PC-9 (cell line): Measurements from ENCODE around the gene NLN. TPM values are rescaled to one million over a fixed set of nuclear protein-coding genes. Genes with fewer than 3 reads are reported as not detected.

ENCODE experiments used
- BruUV-seq: library from RNA; stranded (reverse); fragments of 400-500 nt; replicated peaks from 2 replicates; lab custom pipeline; 2021; lab: Mats Ljungman, UMichigan
- CTCF ChIA-PET: fragments of 300-600 bp; sonication (Branson Sonifier 250); formaldehyde crosslinking; loops from one replicate; lab custom pipeline; 2022; ENCODE audit warnings: antibody characterized with exemption; lab: Charles Lee
- POLR2A ChIA-PET: fragments of 300-600 bp; sonication (Branson Sonifier 250); formaldehyde crosslinking; loops from one replicate; lab custom pipeline; 2022; ENCODE audit warnings: antibody characterized with exemption; ENCODE audit not compliant: unreplicated experiment; lab: Charles Lee
- DNase-seq, 2 experiments: peaks; one replicate each; pipeline versions ENCODE4 v3.0.0 to v3.0.0-alpha.2; 2015 to 2022; ENCODE audit warnings: mixed read lengths in 1 of 2
- H2AFZ ChIP-seq: fragments of 200-600 bp; sonication (generic); 2 replicates; pipeline ENCODE4 v1.8.1; 2017; ENCODE audit warnings: antibody characterized with exemption
- H3F3A ChIP-seq: fragments of 200-600 bp; sonication (generic); 2 replicates; pipeline ENCODE4 v1.8.1; 2017; ENCODE audit warnings: antibody characterized with exemption, mild to moderate bottlenecking, low read depth; ENCODE audit not compliant: insufficient read depth
- H3K27ac ChIP-seq: fragments of 200-600 bp; sonication (generic); 2 replicates; pipeline ENCODE4 v1.6.1; 2016; ENCODE audit warnings: mixed run types
- H3K27me3 ChIP-seq: fragments of 200-600 bp; sonication (generic); 2 replicates; pipeline ENCODE4 v1.6.1; 2016; ENCODE audit warnings: low read depth, mixed run types; ENCODE audit not compliant: insufficient read depth
- H3K36me3 ChIP-seq: fragments of 200-600 bp; sonication (generic); 2 replicates; pipeline ENCODE4 v1.6.1; 2016; ENCODE audit warnings: low read depth, mixed run types
- H3K4me1 ChIP-seq: fragments of 200-600 bp; sonication (generic); replicated peaks from 2 replicates; pipeline ENCODE4 v1.6.1; 2016; ENCODE audit warnings: mixed run types; ENCODE audit not compliant: insufficient read depth
- H3K4me2 ChIP-seq: fragments of 200-600 bp; sonication (generic); 2 replicates; pipeline ENCODE4 v1.6.1; 2017; ENCODE audit warnings: mixed run types
- H3K4me3 ChIP-seq: fragments of 200-600 bp; sonication (generic); 2 replicates; pipeline ENCODE4 v1.6.1; 2016; ENCODE audit warnings: mixed run types
- H3K79me2 ChIP-seq: fragments of 200-600 bp; sonication (generic); 2 replicates; pipeline ENCODE4 v1.6.1; 2017; ENCODE audit warnings: low read depth, mixed run types
- H3K9me2 ChIP-seq: fragments of 200-600 bp; sonication (generic); 2 replicates; pipeline ENCODE4 v1.8.1; 2017; ENCODE audit warnings: mild to moderate bottlenecking; ENCODE audit not compliant: insufficient read depth
- H3K9me3 ChIP-seq: fragments of 200-600 bp; sonication (generic); 2 replicates; pipeline ENCODE4 v1.8.1; 2016; ENCODE audit warnings: low read depth; ENCODE audit not compliant: insufficient read depth
- H4K20me1 ChIP-seq: fragments of 200-600 bp; sonication (generic); 2 replicates; pipeline ENCODE4 v1.8.1; 2017; ENCODE audit not compliant: insufficient read depth
- EZH2 ChIP-seq: fragments of 200-600 bp; sonication (generic); IDR thresholded peaks from 2 replicates; pipeline ENCODE4 v1.8.0; 2017; ENCODE audit warnings: antibody characterized with exemption, low read depth
- intact Hi-C: fragments of 100-400 bp; cut with micrococcal nuclease; formaldehyde crosslinking; loops from one replicate; pipeline ENCODE4 v1.10.0; 2022; ENCODE audit not compliant: unreplicated experiment
- total RNA-seq: library from RNA; stranded (reverse); gene quantifications from 2 replicates; pipeline ENCODE4 v1.2.3, GENCODE V29; 2021
- TF ChIP-seq, protein P1 (sequence below): fragments of 200-600 bp; sonication (generic); conservative IDR thresholded peaks from 2 replicates; pipeline ENCODE4 v1.6.1; 2017; ENCODE audit warnings: mixed run types, antibody characterized with exemption, mild to moderate bottlenecking, moderate library complexity

NLN gene
- total RNA-seq, 1 experiment from 2014 or later, result 56.7 TPM

DNA sequence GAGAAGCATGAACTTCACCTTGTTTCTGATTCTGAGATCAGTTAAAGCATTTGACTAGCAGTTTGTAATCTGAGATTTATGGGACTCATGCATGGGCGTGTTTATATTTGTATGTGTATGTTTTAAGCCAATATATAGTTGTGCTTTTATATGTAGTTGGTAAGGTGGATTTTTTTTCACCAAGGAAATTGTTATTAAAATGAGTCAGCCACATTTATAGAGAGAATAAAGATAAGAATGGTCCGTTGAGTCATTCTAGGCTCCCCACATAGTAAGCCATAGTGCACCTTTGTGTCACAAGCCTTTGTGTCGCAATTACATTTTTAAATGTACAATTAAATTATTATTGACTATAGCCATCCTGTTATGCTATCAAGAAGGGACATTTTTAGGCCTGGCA, 89.0 kb downstream of the NLN start:
- peaks cover 83% of the 10 kb centered on the region for H3K4me1 ChIP-seq
- H3K4me2 ChIP-seq, result peak overlapping the region; percentile 71

DNA sequence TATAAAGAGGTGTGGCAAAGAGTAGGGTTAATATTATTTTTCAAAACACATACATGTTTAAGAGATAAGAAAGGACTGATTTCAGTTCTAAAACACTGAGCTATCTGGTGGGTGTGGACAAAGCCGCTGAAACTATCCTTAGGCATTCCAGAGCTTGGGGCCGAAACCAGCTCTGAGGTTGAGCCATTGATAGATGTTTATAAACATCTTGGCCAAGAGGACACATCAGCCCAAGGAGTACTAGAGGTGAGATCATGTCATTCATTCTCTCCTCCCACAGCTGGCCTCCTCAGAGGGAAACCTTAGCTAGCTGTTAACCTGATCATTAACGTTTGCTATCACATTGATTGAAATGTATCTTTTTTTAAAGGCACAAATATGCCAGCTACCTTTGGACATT, 89.9 kb downstream of the NLN start:
- Histone ChIP-seq H3K27me3 (no peaks in the 10 kb centered on the region), H3K9me2 (no peaks in the 10 kb centered on the region), H4K20me1 (no peaks in the 10 kb centered on the region), H3K9me3 (no peaks in the 10 kb centered on the region), H2AFZ (no peak overlapping the region), H3K4me1 (peaks cover 80% of the 10 kb centered on the region), H3F3A (peaks cover 46% of the 10 kb centered on the region), H3K4me2 (peak overlapping the region; percentile 71), H3K27ac (peak overlapping the region; percentile 99), H3K4me3 (peak overlapping the region; percentile 30; the same call in 1 of the 2 replicates), H3K36me3 (peaks cover 18% of the 10 kb centered on the region), H3K79me2 (peaks cover 7% of the 10 kb centered on the region)
- ChIA-PET POLR2A (interaction anchor here (0.5 to 1.8 kb wide), 8 partner anchors 10 to 168 kb away, joined by 3 to 34 read pairs (median 6); partner anchors contain the start of gene ERBIN), CTCF (interaction anchor here (1.0 kb wide), 1 partner anchor 50 kb away, joined by 5 read pairs; no protein-coding TSS in a partner anchor)
- no TSS peak for BruUV-seq
- intact Hi-C loops, result loop anchor here (1.0 to 5.0 kb wide), 5 partner anchors 11 to 330 kb away; partner anchors contain the start of genes NLN, SGTB and SREK1
- peak; percentile 70 to 89 for DNase-seq
- no peak for TF ChIP-seq EZH2
- TF ChIP-seq, protein P1, sequence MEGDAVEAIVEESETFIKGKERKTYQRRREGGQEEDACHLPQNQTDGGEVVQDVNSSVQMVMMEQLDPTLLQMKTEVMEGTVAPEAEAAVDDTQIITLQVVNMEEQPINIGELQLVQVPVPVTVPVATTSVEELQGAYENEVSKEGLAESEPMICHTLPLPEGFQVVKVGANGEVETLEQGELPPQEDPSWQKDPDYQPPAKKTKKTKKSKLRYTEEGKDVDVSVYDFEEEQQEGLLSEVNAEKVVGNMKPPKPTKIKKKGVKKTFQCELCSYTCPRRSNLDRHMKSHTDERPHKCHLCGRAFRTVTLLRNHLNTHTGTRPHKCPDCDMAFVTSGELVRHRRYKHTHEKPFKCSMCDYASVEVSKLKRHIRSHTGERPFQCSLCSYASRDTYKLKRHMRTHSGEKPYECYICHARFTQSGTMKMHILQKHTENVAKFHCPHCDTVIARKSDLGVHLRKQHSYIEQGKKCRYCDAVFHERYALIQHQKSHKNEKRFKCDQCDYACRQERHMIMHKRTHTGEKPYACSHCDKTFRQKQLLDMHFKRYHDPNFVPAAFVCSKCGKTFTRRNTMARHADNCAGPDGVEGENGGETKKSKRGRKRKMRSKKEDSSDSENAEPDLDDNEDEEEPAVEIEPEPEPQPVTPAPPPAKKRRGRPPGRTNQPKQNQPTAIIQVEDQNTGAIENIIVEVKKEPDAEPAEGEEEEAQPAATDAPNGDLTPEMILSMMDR, result no peak

More for the DNA sequence above, 89.0 kb downstream of the NLN start:
- no peaks in the 10 kb centered on the region for H3K27me3 ChIP-seq
- H3K4me3 ChIP-seq, result peak overlapping the region; percentile 16; the same call in 1 of the 2 replicates
- no peaks in the 10 kb centered on the region for H4K20me1 ChIP-seq
- peaks cover 26% of the 10 kb centered on the region for H3K36me3 ChIP-seq
- ChIA-PET CTCF (no interaction called here), POLR2A (interaction anchor here (1.5 to 1.6 kb wide), 2 partner anchors 11 to 115 kb away, joined by 16 to 22 read pairs; partner anchors contain the start of gene ERBIN)
- no peaks in the 10 kb centered on the region for H3K9me2 ChIP-seq
- no peak overlapping the region for H2AFZ ChIP-seq
- H3K79me2 ChIP-seq, result peaks cover 7% of the 10 kb centered on the region
- H3K9me3 ChIP-seq, result no peaks in the 10 kb centered on the region
- H3K27ac ChIP-seq, result peak overlapping the region; percentile 99
- TF ChIP-seq, protein P1, result no peak
- TF ChIP-seq EZH2, result no peak
- peaks cover 46% of the 10 kb centered on the region for H3F3A ChIP-seq
- intact Hi-C loops, result loop anchor here (1.0 to 5.0 kb wide), 5 partner anchors 12 to 331 kb away; partner anchors contain the start of genes NLN, SGTB and SREK1
- BruUV-seq, result no TSS peak
- peak in 1 of 2 experiments; percentile 98 for DNase-seq

DNA sequence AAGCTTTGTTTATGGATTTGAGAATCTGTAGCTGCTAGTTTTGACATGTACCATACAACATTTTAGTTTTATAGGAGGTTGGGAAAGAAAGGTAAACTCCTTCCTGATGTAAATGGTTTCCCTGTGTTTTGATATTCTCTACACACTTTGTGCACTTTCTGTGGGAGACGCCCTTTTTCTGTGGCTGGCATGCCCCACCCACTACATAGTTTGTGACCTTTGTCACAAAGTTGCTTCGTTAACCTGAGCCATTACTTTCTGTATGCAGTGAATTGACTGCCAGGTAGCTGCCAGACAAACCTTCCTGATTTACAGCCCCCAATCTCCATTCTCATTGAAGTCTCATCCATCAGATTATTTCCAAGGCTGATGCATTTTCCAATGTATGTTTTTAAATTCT, 90.6 kb downstream of the NLN start:
- peak; percentile 68 to 80 for DNase-seq
- BruUV-seq, result TSS peak; percentile 42
- Histone ChIP-seq H3K79me2 (peaks cover 7% of the 10 kb centered on the region), H2AFZ (no peak overlapping the region), H3K4me2 (peak overlapping the region; percentile 71), H4K20me1 (no peaks in the 10 kb centered on the region), H3K4me3 (peak overlapping the region; percentile 30; the same call in 1 of the 2 replicates), H3K27ac (peak overlapping the region; percentile 99), H3K4me1 (peaks cover 72% of the 10 kb centered on the region), H3K36me3 (peaks cover 18% of the 10 kb centered on the region), H3K9me2 (no peaks in the 10 kb centered on the region), H3K9me3 (no peaks in the 10 kb centered on the region), H3F3A (peaks cover 46% of the 10 kb centered on the region), H3K27me3 (no peaks in the 10 kb centered on the region)
- ChIA-PET CTCF (no interaction called here), POLR2A (interaction anchor here (0.7 to 1.8 kb wide), 4 partner anchors 10 to 133 kb away, joined by 3 to 16 read pairs (median 6); no protein-coding TSS in a partner anchor)
- no peak for TF ChIP-seq EZH2
- TF ChIP-seq, protein P1, result no peak
- intact Hi-C loops, result loop anchor here (5.0 kb wide), 4 partner anchors 50 to 330 kb away; partner anchors contain the start of genes NLN, SGTB and SREK1
